AG09319 (cell line): Measurements from ENCODE around the gene DOC2B.
"Not testable (repeated sequence)": the region's sequence is repeated elsewhere in the genome, so short reads cannot be mapped to it uniquely, and the experiment has no call there.

ENCODE experiments used
- DNase-seq: peaks from one replicate; pipeline ENCODE4 v3.0.0-alpha.2; 2010; ENCODE audit warnings: low read depth; ENCODE audit errors: extremely low read depth
- TF ChIP-seq, protein P1 (sequence below): IDR thresholded peaks from 2 replicates; pipeline ENCODE4 v1.5.1; 2011; ENCODE audit warnings: low read depth, mild to moderate bottlenecking, inconsistent platforms, low read length, moderate library complexity

The DOC2B gene

DNA sequence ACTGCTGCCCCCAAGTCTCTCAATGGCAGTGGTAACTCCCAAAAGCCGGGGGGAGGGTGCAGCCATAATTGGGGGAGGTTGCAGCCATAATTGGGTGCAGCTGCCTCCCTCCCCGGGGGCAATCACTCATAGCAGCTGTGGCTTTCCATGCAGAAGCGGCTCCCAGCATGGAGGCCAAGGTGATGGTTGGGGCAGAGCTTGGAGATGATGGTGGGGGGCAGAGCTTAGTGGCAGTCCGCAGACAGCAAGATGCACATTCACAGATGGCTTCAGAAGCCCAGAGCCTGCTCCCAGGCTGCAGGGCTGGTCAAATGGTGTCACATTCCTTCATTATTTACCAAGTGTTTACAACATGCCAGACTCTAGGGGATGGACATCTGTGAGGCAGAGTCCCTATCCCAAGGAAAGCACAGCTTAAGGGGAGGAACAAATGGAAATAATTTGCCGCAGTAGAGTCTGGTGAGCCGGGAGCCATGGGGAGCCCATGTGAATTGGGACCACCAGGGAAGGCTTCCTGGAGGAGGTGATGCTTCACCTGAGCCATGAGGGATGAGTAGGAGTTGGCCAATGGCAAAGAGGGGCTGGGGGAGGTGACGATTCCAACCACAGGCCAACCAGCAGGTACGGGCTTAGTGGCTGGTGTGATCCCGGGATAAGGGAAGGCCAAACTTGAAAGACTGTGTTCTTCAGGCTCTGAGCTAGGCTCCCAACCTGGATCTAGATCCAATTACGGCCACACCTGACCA lies 8.1 kb downstream of the DOC2B start:
- TF ChIP-seq, protein P1, sequence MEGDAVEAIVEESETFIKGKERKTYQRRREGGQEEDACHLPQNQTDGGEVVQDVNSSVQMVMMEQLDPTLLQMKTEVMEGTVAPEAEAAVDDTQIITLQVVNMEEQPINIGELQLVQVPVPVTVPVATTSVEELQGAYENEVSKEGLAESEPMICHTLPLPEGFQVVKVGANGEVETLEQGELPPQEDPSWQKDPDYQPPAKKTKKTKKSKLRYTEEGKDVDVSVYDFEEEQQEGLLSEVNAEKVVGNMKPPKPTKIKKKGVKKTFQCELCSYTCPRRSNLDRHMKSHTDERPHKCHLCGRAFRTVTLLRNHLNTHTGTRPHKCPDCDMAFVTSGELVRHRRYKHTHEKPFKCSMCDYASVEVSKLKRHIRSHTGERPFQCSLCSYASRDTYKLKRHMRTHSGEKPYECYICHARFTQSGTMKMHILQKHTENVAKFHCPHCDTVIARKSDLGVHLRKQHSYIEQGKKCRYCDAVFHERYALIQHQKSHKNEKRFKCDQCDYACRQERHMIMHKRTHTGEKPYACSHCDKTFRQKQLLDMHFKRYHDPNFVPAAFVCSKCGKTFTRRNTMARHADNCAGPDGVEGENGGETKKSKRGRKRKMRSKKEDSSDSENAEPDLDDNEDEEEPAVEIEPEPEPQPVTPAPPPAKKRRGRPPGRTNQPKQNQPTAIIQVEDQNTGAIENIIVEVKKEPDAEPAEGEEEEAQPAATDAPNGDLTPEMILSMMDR: no peak
- DNase-seq: no peak

DNA sequence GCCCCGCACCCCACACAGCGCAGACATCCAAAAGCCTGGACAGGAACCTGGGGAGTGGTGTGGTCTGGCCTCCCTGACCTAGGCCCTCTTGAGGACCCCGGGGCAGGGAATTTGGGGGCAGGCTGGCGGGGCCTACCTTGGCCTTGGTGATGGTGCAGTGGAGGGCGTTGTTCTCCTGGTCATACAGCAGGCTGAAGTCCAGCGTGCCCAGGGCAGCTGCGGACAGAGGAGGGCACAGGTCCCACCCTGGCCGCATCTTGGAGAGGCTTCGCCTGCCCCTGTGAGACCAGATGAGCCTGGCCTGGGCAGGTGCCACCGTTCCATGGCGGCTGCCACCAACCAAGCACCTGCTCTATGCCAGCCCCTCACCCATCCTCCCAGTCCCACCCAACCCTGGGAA lies 9.0 kb downstream of the DOC2B start:
- TF ChIP-seq, protein P1: no peak

DNA sequence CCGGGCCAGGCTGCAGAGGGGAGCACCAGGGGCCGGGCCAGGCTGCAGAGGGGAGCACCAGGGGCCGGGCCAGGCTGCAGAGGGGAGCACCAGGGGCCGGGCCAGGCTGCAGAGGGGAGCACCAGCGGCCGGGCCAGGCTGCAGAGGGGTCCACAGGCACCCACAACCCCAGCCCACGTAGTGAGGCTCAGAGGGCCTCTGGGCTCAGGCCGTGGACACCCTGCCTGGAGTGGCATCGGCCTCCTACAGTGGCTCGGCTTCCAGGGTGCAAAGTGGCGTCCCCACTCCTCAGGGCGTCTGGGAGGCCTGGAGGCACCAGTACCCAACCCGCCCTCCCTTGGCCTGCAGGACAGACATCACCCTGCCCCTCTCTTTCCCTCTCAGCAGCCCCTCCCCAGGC lies 9.6 kb downstream of the DOC2B start:
- TF ChIP-seq, protein P1: no peak
- DNase-seq: no peak

More for the DNA sequence above, 9.0 kb downstream of the DOC2B start:
- DNase-seq: no peak

DNA sequence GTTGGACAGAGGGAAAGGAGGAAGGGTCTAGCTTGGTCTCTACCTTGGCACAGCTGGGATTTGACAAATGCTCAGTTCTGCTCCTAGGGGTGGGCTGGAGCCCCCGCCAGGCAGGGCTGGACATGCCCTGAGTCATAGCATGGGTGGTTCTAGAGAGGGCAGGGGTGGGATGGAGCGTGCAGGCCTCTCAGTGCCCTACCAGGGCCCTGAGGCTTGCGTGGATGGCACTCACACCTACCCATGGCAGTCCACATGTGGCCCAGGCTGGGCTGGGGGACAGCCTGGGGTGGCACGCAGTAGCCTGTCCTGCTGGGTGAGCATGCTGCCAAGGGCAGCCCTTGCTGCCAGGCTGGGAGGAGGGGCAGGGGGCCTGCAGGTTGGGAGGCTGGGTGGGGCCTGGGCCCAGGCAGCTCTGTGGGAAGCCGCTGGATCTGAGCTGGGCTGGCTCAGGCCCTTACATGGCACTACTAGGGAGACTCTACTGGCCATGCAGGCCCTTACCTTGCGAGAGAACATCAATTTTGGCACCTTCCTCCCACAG lies 11.2 kb downstream of the DOC2B start:
- TF ChIP-seq, protein P1: no peak
- DNase-seq: no peak

DNA sequence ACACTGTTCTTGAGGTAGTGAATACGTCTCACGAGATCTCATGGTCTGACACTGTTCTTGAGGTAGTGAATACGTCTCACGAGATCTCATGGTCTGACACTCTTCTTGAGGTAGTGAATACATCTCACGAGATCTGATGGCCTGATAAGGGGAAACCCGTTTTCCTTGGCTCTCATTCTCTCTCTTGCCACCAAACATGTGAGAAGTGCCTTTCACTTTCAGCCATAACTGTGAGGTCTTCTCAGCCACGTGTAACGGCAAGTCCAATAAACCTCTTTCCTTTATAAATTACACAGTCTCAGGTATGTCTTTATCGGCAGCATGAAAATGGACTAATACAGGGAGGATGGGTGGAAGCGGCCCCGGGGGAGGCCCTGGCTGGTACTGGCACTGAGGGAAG lies 12.8 kb downstream of the DOC2B start:
- not testable (repeated sequence) for DNase-seq

DNA sequence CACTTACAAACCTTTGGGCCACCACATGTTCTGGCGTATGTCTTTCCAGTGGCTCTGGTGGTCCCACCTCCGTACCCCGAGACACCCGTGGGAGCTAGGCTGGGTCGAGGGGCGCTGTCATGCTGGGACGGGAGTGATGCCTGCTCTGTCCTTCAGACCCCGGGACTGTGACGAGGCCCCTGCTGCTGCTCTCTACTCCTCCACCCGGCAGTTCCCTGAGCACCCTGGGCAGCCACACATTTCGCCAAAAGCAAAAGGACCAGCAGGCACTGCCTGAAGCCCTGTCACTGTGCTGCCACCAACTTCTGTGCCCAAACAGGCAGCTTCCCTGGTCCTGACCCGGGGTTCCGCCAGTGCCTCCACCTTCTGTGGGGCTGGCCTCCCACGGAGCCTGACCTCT lies 15.5 kb downstream of the DOC2B start:
- TF ChIP-seq, protein P1: no peak
- no peak for DNase-seq

DNA sequence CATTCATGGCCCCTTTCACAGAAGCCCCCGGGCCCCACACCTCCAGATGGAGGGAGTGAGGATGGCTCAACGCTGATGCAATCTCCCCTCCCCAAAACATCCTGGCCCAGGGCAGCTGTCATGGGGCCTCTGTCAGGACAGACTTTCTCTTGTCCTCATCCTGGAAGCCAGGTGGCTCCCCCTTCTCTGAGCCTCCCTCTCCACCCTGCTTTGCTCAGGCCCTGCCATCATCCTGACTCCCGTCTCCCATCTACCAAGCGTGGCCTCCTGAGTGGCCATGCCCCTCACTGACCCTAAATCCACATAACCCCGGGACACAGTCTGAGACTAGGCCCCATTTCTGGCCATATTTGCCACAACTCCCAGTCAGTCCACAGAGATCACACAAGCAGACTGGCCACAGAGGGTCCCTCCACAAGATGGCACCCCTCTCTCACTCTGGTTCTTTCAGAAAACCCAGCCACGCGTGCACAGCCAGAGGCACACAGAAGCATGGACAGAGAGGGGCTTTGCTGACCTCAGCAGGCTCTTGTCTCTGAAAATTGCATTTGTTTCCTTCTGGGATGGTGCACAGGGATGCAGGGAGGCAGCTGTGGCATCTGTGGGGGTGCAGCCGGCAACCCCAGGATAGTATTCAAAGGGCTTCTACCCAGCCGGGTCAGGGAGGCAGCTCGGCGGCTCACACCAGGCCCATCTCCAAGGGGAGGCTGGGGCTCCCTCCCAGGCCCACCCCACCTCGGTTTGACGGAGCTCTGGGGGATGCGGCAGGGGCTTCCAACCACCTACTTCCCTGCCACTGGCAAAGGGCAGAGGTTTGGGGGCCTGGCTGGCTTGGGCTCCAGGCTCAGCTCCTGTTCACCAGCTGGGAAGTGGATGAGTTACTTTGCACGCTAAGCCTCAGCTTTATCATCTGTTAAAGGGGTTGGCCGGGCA lies 16.9 kb downstream of the DOC2B start:
- peak; percentile 16 for DNase-seq

More for the DNA sequence above, 16.9 kb downstream of the DOC2B start:
- TF ChIP-seq, protein P1: peak; percentile 60
